GM19395 (cell line): ENCODE measurements around the gene PKD2L1.
A peak's percentile ranks its signal among the peaks of the same experiment; 100 is the strongest.
"Not testable (repeated sequence)": the region's sequence is repeated elsewhere in the genome, so short reads cannot be mapped to it uniquely, and the experiment has no call there.

Source experiments
- ATAC-seq: cut with Tn5 transposase; IDR thresholded peaks from one replicate; pipeline ENCODE4 v1.9.1; 2021; ENCODE audit warnings: mild to moderate bottlenecking, moderate library complexity; ENCODE audit not compliant: unreplicated experiment

PKD2L1 gene

GRCh38 chr10:100334762-100335161, 4.7 kb upstream of the PKD2L1 start:
- no peak for ATAC-seq

DNA sequence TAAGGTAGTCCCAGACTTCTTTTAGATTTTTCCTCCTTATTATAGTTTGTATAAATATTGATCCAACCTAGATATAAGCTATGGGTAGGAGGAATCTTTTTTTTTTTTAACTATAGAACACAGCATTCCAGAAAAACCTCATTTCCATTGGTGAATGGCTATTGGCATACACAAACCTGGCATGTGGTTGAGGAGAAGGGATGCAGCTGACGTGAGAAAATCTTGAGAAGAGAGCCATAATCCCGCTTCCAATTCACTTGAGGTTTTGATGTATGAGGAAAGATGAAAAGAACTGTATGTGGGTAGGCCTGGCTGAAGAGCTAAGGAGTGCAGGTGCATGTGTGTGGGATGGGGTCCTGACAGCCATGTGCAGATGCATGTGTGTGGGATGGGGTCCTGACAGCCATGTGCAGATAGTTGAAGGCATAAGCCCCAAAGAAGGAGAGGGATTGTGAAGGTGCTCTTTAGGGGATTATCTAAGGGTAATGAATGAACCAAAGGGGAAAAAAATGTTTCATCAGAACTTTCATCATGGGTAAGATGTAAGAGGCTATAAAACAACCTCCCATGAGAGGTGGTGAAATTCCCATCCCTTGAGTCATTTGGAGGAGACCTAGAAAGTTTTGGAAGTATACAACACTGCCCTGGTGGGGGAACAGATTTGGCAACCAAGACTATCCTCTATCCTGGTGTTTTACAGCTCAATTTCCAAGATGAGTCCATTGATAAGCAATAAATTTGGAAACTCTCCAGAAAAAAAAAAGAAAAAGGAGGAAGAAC, 3.8 kb upstream of the PKD2L1 start:
- ATAC-seq = no peak

- ATAC-seq = no peak
Observed at GRCh38 chr10:100333106-100333505, 3.1 kb upstream of the PKD2L1 start.

GRCh38 chr10:100328198-100328597, 1.8 kb downstream of the PKD2L1 start:
- ATAC-seq = no peak

DNA sequence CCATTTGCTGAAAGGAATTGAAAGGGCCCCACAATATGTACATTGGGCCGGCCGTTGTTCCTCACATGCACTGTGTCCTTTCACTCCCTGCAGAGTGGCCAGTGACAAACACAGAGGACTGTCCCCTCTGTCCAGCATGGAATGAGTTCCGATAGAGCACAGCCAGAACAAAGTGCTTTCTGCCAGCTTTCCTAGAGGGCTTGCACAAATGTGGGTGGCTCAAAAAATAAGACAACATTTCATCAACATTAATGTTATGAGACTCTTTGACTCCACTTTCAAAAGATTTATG, 2.4 kb downstream of the PKD2L1 start:
- ATAC-seq = no peak

DNA sequence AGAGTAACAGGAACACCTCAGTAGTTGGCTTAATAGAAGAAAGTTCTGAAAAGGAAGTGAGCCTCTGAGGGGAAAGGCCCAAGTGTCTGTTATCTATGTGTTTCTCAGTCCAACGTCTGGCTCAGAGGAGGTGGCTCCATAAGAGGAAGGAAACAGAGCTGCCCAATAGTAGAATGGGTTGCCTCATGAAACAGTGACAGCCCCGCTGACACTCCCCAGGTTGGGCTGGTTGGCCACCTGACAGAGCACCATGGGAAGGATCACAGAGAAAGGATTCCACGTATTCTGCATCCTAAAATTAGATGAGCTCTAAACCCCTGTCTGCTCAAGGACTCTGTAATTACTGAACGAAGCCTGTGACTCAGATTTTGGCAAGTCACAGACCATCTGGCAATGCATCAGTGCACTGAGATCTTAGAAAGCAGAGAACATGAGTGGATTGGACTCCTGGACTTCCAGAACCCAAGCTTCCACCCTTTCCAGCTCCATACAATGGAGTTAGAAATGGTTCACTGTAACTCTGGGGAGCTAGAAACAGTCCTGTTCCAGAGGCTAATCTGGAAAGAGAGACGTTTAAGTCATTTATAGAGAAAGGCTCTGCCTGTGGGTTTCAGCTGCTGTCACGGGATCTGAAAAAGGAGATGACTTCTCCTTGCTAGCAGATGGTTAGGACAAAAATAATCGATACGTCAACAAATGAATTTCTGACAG, 2.9 kb downstream of the PKD2L1 start:
- peak; percentile 99 for ATAC-seq

DNA sequence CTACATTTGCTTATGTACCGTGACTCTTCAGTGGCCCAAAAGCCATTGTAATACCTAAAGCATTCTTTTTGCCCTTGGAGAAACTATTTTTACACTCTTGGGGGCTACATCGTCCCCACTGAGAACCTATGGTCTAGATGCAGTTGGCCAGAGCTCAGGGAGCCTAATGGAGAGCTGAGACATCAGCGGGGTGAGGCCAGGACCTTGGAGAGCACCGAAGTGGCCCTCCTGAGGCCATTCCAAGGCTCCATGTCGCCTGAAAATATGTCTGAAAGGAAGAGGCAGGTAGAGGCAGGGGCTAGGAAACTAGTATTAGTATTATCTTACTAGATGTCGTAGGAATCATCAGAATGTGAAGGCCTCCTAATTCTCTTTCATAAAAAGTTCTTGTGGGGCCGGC, 4.9 kb downstream of the PKD2L1 start:
- no peak for ATAC-seq

DNA sequence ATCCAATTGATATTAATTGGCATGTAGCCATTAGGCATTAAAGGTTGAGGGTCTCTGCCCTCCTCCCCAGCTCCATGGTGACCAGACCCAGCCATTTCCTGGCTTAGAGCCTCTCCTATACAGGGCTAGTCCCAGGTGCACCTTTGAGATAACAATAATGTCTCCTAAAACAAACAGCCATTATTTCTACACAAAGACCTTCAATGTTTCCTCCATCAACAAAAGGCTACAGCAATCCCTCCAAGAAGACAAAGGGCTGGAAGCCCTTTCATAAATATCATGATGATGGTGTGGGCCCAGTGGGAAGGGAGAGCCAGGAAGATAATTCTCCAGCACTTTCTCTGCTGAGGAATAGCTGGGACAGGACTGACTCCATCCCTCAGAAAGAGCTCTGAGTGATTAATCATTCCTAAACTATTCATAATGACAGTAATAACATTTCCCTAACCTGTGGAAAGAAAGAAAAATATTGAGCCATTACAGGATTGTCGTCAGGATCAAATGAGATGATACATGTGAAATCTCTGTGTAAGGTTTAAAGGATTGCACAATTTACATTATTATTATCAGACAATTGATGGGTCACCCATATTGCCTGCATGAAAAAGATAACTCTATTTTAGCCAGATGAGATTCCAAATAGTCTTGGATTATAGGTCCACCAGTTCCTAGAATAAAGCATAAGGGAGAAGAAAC, 10.2 kb downstream of the PKD2L1 start:
- ATAC-seq = no peak

- no peak for ATAC-seq
Observed at GRCh38 chr10:100318207-100318606, 11.8 kb downstream of the PKD2L1 start.

- no peak for ATAC-seq
Observed at GRCh38 chr10:100315615-100316014, 14.4 kb downstream of the PKD2L1 start.

- no peak for ATAC-seq
Observed at GRCh38 chr10:100311298-100311697, 18.7 kb downstream of the PKD2L1 start.

DNA sequence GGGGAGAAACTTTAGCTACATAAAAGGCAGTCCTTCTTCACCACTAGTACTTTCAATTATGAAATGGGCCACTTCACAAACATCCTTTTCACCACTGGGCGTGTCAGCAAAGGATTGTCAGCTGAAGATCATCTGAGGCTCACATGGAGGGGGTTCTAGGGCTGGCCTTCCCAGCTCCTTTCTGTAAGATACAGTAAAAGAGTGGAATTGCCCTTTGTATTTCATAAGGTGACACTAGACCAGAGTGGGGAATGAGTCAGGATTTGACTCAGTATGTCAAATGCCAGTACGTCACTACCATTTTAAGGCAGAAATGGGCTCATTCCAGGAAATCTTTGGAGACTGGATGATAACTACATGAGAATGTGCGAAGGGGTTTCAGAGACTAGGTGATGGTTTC, 22.3 kb downstream of the PKD2L1 start:
- ATAC-seq = no peak

GRCh38 chr10:100306861-100307260, 23.2 kb downstream of the PKD2L1 start:
- ATAC-seq = no peak

GRCh38 chr10:100304414-100304813, 25.6 kb downstream of the PKD2L1 start:
- no peak for ATAC-seq

DNA sequence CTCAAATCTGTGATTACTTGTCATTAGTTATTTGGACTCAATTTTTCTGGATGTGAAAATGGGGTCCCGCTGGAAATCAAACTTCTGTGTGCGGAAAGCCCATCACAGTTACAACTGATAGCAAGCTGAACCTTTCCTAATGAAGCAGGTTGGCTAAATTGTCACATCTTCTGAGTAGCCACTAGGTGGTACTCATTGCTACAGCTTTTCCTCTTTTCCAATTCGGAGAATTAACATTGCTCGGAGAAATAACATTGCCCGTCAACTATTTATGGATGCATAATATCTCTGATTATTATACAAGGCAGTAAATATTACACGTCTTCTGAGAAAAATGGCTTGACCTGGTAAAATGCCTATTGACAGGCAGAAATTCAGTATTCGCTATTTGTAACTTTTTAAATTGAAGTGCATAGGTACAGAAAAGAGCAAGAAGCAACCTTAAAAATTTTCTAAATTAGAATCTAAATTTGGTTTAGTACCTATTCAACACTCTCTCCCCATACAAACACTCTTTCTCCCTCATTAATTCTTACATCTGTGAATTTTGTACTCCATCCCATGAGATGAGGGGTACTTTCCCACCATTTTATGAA, 26.2 kb downstream of the PKD2L1 start:
- ATAC-seq = no peak

GRCh38 chr10:100301123-100301522, 28.9 kb downstream of the PKD2L1 start:
- not testable (repeated sequence) for ATAC-seq

DNA sequence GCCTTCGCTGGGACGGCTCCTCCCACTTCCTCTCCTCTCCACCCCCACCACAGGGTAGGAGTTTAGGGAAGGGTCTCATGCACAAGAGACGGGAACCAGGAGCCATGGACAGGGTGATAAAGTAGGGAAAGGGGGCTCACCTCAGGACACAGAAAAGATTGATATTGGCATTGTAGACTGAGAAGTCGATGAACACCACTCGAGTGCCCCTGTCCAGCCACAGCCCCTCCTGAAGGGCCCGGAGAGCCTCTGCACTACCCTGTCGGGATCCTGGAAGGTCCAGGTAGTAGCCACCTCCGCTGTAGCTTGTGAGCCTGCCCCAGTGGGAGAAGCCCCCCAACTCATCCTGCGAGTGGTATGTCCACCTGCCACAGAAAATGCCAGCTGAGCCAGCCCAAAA, 32.8 kb downstream of the PKD2L1 start:
- ATAC-seq = no peak

GRCh38 chr10:100293066-100293465, 37.0 kb downstream of the PKD2L1 start:
- ATAC-seq = no peak

- ATAC-seq = not testable (repeated sequence)
Observed at GRCh38 chr10:100292300-100292699, 37.7 kb downstream of the PKD2L1 start.

- ATAC-seq = no peak
Observed at GRCh38 chr10:100291356-100291755, 38.7 kb downstream of the PKD2L1 start.

DNA sequence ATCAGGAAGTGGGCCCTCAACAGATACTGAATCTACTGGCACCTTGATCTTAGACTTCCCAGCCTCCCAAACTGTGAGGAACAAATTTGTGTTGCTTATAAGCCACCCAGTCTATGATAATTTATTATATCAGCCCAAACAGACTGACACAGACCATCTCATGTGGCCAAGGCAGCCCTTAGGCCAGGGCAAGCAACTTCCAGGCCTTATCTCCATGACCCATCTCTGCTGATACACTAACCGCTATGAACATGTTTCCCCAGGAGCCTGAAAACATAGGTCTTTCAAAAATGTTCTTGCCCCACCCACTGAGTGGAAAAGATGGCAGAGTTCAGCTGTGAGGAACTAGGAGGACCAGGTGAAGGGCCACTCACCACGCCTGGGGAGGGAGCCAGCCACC, 40.4 kb downstream of the PKD2L1 start:
- ATAC-seq = no peak

GRCh38 chr10:100288196-100288595, 41.8 kb downstream of the PKD2L1 start:
- no peak for ATAC-seq
